Suprapubic skin (tissue), 4 donors: ENCODE results near the gene CALHM1. TPM values are rescaled to one million over a fixed set of nuclear protein-coding genes. Genes with fewer than 3 reads are reported as not detected.
A peak's percentile ranks its signal among the peaks of the same experiment; 100 is the strongest.

Experiments used
- DNase-seq, 2 donors: peaks; one replicate each; pipeline ENCODE4 v3.0.0-alpha.2; 2019; ENCODE audit warnings: low spot score in 2 of 2
- H3K27ac ChIP-seq: fragments of 200-600 bp; sonication (generic); one replicate; pipeline ENCODE4 v1.5.1; 2019
- H3K27me3 ChIP-seq: fragments of 200-600 bp; sonication (generic); one replicate; pipeline ENCODE4 v1.5.1; 2019
- H3K36me3 ChIP-seq: fragments of 200-600 bp; sonication (generic); one replicate; pipeline ENCODE4 v1.5.1; 2019
- H3K4me1 ChIP-seq: fragments of 200-600 bp; sonication (generic); one replicate; pipeline ENCODE4 v1.5.1; 2019
- H3K4me3 ChIP-seq: fragments of 200-600 bp; sonication (generic); one replicate; pipeline ENCODE4 v1.5.1; 2019; ENCODE audit warnings: mild to moderate bottlenecking
- H3K9me3 ChIP-seq: fragments of 200-600 bp; sonication (generic); one replicate; pipeline ENCODE4 v1.5.1; 2019
- CTCF ChIP-seq, 2 donors: fragments of 200-600 bp in 1 of 2; fragments of 450-650 bp in 1 of 2; sonication (generic) in 1 of 2; IDR thresholded peaks; one replicate each; pipeline ENCODE4 v1.5.1; 2016 to 2019; ENCODE audit warnings: antibody characterized with exemption in 2 of 2, mild to moderate bottlenecking in 1 of 2, moderate library complexity in 1 of 2
- EP300 ChIP-seq: sonication (generic); formaldehyde crosslinking; IDR thresholded peaks from one replicate; pipeline ENCODE4 v1.6.1; 2017; ENCODE audit warnings: antibody characterized with exemption
- POLR2A ChIP-seq, 2 donors: fragments of 450-650 bp; IDR thresholded peaks; one replicate each; pipeline ENCODE4 v1.6.1; 2017; ENCODE audit warnings: antibody characterized with exemption in 2 of 2, mild to moderate bottlenecking in 2 of 2, moderate library complexity in 2 of 2
- POLR2AphosphoS5 ChIP-seq, 3 donors: sonication (generic); formaldehyde crosslinking; IDR thresholded peaks; one replicate each; pipeline ENCODE4 v1.6.1; 2017; ENCODE audit warnings: antibody characterized with exemption in 3 of 3
- WGBS: methylation state at CpG from one replicate; pipeline ENCODE4 v1.1.5; 2018; 5-methylcytosine and 5-hydroxymethylcytosine counted together
- total RNA-seq, 4 donors: library from RNA; depleted of rRNA; stranded (reverse); fragments of >200 nt; gene quantifications; one replicate each; pipeline ENCODE4 v1.1.0, GENCODE V29; 2016

The CALHM1 gene
- total RNA-seq, 4 donors from 2014 or later = not detected

GRCh38 chr10:103451831-103452505, 6.7 kb downstream of the CALHM1 start, which contains the start of gene CALHM2:
Gene CALHM2, minus strand, starts transcription at chr10:103452370. Its CDS starts 2,429 bp downstream, at chr10:103449941.
- 1% methylated on average over 26 of the region's 32 CpGs for whole genome bisulfite sequencing
- peak within 1 kb of the TSS; percentile 87 for H3K27ac ChIP-seq
- peaks cover 60% of the 10 kb centered on the region for H3K4me1 ChIP-seq
- no peaks in the 10 kb centered on the region for H3K27me3 ChIP-seq
- H3K36me3 ChIP-seq = peaks cover 17% of the 10 kb centered on the region
- peak within 1 kb of the TSS; percentile 58 for H3K4me3 ChIP-seq
- H3K9me3 ChIP-seq = no peaks in the 10 kb centered on the region
- DNase-seq = peak; percentile 82 to 87
- TF ChIP-seq POLR2AphosphoS5 (IDR thresholded peaks at IDR 0.05) (no peak), EP300 (no peak), POLR2A (IDR thresholded peaks at IDR 0.05) (no peak), CTCF (IDR thresholded peaks at IDR 0.05) (no peak)

- peaks cover 23% of the 10 kb centered on the region for H3K36me3 ChIP-seq
- 19% methylated on average over 8 of the region's 14 CpGs for WGBS
- H3K27ac ChIP-seq = peak overlapping the region; percentile 87
- H3K27me3 ChIP-seq = no peaks in the 10 kb centered on the region
- DNase-seq = peak in 1 of 2 donors; percentile 86
- TF ChIP-seq POLR2AphosphoS5 (IDR thresholded peaks at IDR 0.05) (no peak), CTCF (IDR thresholded peaks at IDR 0.05) (no peak), EP300 (no peak), POLR2A (IDR thresholded peaks at IDR 0.05) (no peak)
- peak overlapping the region; percentile 58 for H3K4me3 ChIP-seq
- H3K4me1 ChIP-seq = peaks cover 66% of the 10 kb centered on the region
- H3K9me3 ChIP-seq = no peaks in the 10 kb centered on the region
Observed at GRCh38 chr10:103451091-103451813, 7.4 kb downstream of the CALHM1 start.

- Histone ChIP-seq H3K9me3 (no peaks in the 10 kb centered on the region), H3K4me1 (peaks cover 74% of the 10 kb centered on the region), H3K27me3 (no peaks in the 10 kb centered on the region), H3K36me3 (peaks cover 33% of the 10 kb centered on the region), H3K27ac (peak overlapping the region; percentile 87), H3K4me3 (peak overlapping the region; percentile 58)
- DNase-seq = no peak
- WGBS = 78% methylated on average over 11 of the region's 12 CpGs
- no peak for TF ChIP-seq CTCF (IDR thresholded peaks at IDR 0.05)
- TF ChIP-seq EP300 = no peak
- TF ChIP-seq POLR2A (IDR thresholded peaks at IDR 0.05) = no peak
- no peak for TF ChIP-seq POLR2AphosphoS5 (IDR thresholded peaks at IDR 0.05)
Observed at GRCh38 chr10:103450201-103450695, 8.5 kb downstream of the CALHM1 start.

- TF ChIP-seq CTCF (IDR thresholded peaks at IDR 0.05) (no peak), EP300 (no peak), POLR2AphosphoS5 (IDR thresholded peaks at IDR 0.05) (no peak), POLR2A (IDR thresholded peaks at IDR 0.05) (no peak)
- no peaks in the 10 kb centered on the region for H3K9me3 ChIP-seq
- peaks cover 40% of the 10 kb centered on the region for H3K36me3 ChIP-seq
- peak overlapping the region; percentile 87 for H3K27ac ChIP-seq
- H3K27me3 ChIP-seq = no peaks in the 10 kb centered on the region
- DNase-seq = no peak
- WGBS = 75% methylated on average over 30 of the region's 34 CpGs
- peak overlapping the region; percentile 58 for H3K4me3 ChIP-seq
- H3K4me1 ChIP-seq = peaks cover 79% of the 10 kb centered on the region
Observed at GRCh38 chr10:103449208-103450144, 9.2 kb downstream of the CALHM1 start.
